ENCODE measurements around the gene EEIG1. TPM values are rescaled to one million over a fixed set of nuclear protein-coding genes. Genes with fewer than 3 reads are reported as not detected.

EEIG1 gene
- polyA plus RNA-seq, 1 donor (not counting 4 experiments of a cell fraction or from before 2014, with no cell fraction given) = 3.7 TPM

GRCh38 chr9:128011071-128011817 is 30.5 kb upstream of the EEIG1 start:
- dilution Hi-C loops (cut with MboI; ENCODE audit: extremely low pct_ligation_motif_present, low sequenced_read_pairs) = no loop called here
- Histone ChIP-seq H2AFZ (ENCODE audit: control insufficient read depth, low read length) (no peak overlapping the region), H3K9me1 (ENCODE audit: control insufficient read depth, extremely low read depth, insufficient read depth, low read length) (no peaks in the 10 kb centered on the region), H3K9ac (ENCODE audit: control insufficient read depth, extremely low read depth, insufficient read depth, low read length) (no peak overlapping the region), H3K27ac (ENCODE audit: control insufficient read depth, insufficient read depth, low read length) (no peak overlapping the region), H3K4me2 (ENCODE audit: control insufficient read depth, extremely low read depth, insufficient read depth, low read depth, low read length) (no peak overlapping the region), H3K9me3 (ENCODE audit: control insufficient read depth, low read depth, low read length) (no peaks in the 10 kb centered on the region), H3K27me3 (ENCODE audit: control insufficient read depth, extremely low read depth, insufficient read depth, low read length) (no peaks in the 10 kb centered on the region), H3K79me2 (ENCODE audit: control insufficient read depth, insufficient read depth, low read length) (no peaks in the 10 kb centered on the region), H3K36me3 (ENCODE audit: control insufficient read depth in 2 of 2, extremely low read depth in 1 of 2, insufficient read depth in 2 of 2, low read length in 2 of 2) (no peaks in the 10 kb centered on the region), H3K4me1 (ENCODE audit: control insufficient read depth, extremely low read depth, insufficient read depth, low read length) (peaks cover 8% of the 10 kb centered on the region), H4K20me1 (ENCODE audit: control insufficient read depth, extremely low read depth, insufficient read depth, low read length) (no peaks in the 10 kb centered on the region), H3K4me3 (ENCODE audit: control insufficient read depth in 2 of 3, extremely low read depth in 1 of 3, insufficient read depth in 2 of 3, low read depth in 1 of 3, low read length in 3 of 3) (no peak overlapping the region)
- no peak for TF ChIP-seq EZH2 (IDR thresholded peaks at IDR 0.05; ENCODE audit: low read length)
- no peak for TF ChIP-seq CTCF (optimal IDR thresholded peaks at IDR 0.05 in 1 of 3, IDR thresholded peaks at IDR 0.05 in 1 of 3, conservative IDR thresholded peaks at IDR 0.05 in 1 of 3; ENCODE audit: extremely low read depth in 1 of 3, insufficient read depth in 2 of 3, low read length in 3 of 3)
- FAIRE-seq = no peak
- no peak for DNase-seq (ENCODE audit: low read depth, low spot score)

GRCh38 chr9:128009639-128010038 is 28.9 kb upstream of the EEIG1 start:
- Histone ChIP-seq H4K20me1 (ENCODE audit: control insufficient read depth, extremely low read depth, insufficient read depth, low read length) (no peaks in the 10 kb centered on the region), H2AFZ (ENCODE audit: control insufficient read depth, low read length) (no peak overlapping the region), H3K9ac (ENCODE audit: control insufficient read depth, extremely low read depth, insufficient read depth, low read length) (no peak overlapping the region), H3K36me3 (ENCODE audit: control insufficient read depth in 2 of 2, extremely low read depth in 1 of 2, insufficient read depth in 2 of 2, low read length in 2 of 2) (no peaks in the 10 kb centered on the region), H3K9me3 (ENCODE audit: control insufficient read depth, low read depth, low read length) (no peaks in the 10 kb centered on the region), H3K27me3 (ENCODE audit: control insufficient read depth, extremely low read depth, insufficient read depth, low read length) (no peaks in the 10 kb centered on the region), H3K79me2 (ENCODE audit: control insufficient read depth, insufficient read depth, low read length) (no peaks in the 10 kb centered on the region), H3K4me3 (ENCODE audit: control insufficient read depth in 2 of 3, extremely low read depth in 1 of 3, insufficient read depth in 2 of 3, low read depth in 1 of 3, low read length in 3 of 3) (no peak overlapping the region), H3K4me2 (ENCODE audit: control insufficient read depth, extremely low read depth, insufficient read depth, low read depth, low read length) (no peak overlapping the region), H3K27ac (ENCODE audit: control insufficient read depth, insufficient read depth, low read length) (no peak overlapping the region), H3K4me1 (ENCODE audit: control insufficient read depth, extremely low read depth, insufficient read depth, low read length) (peaks cover 8% of the 10 kb centered on the region), H3K9me1 (ENCODE audit: control insufficient read depth, extremely low read depth, insufficient read depth, low read length) (no peaks in the 10 kb centered on the region)
- dilution Hi-C loops (cut with MboI; ENCODE audit: extremely low pct_ligation_motif_present, low sequenced_read_pairs) = no loop called here
- FAIRE-seq = no peak
- no peak for TF ChIP-seq CTCF (optimal IDR thresholded peaks at IDR 0.05 in 1 of 3, IDR thresholded peaks at IDR 0.05 in 1 of 3, conservative IDR thresholded peaks at IDR 0.05 in 1 of 3; ENCODE audit: extremely low read depth in 1 of 3, insufficient read depth in 2 of 3, low read length in 3 of 3)
- no peak for TF ChIP-seq EZH2 (IDR thresholded peaks at IDR 0.05; ENCODE audit: low read length)
- no peak for DNase-seq (ENCODE audit: low read depth, low spot score)
